ENCODE measurements around the gene CDON.

Gene CDON

DNA sequence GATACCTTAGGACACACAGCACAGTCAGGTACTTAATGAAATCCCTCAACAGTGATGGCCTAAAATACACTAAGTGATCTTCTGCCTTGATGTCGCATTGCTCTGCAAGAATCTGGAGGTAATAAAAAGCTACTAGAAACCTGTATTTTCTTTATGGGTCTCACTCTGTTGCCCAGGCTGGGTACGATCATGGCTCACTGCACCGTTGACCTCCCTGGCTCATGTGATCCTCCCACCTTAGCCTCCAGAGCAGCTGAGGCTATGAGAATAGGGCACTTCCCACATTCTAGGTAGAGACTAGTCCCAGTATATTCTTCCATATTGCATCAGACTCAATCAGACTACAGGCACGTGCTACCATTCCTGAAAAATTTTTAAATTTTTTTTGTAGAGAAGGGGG is 95.2 kb downstream of the CDON start:
- Histone ChIP-seq H3K9ac (no peak overlapping the region), H3K79me2 (ENCODE audit: insufficient read depth, low read depth) (no peaks in the 10 kb centered on the region), H4K20me1 (ENCODE audit: insufficient read depth) (no peaks in the 10 kb centered on the region), H3K4me3 (IDR thresholded peaks at IDR 0.05; ENCODE audit: insufficient read depth, low read depth, low read length) (no peak overlapping the region), H3K27ac (no peak overlapping the region), H2AFZ (ENCODE audit: low read depth) (no peak overlapping the region), H3K4me1 (ENCODE audit: low read depth, poor library complexity, severe bottlenecking) (no peaks in the 10 kb centered on the region), H3K36me3 (ENCODE audit: insufficient read depth) (no peaks in the 10 kb centered on the region), H3K4me2 (no peak overlapping the region), H3K27me3 (ENCODE audit: insufficient read depth, low read depth) (no peaks in the 10 kb centered on the region)
- TF ChIP-seq CTCF (conservative IDR thresholded peaks at IDR 0.05; ENCODE audit: low read depth, low read length) = no peak

DNA sequence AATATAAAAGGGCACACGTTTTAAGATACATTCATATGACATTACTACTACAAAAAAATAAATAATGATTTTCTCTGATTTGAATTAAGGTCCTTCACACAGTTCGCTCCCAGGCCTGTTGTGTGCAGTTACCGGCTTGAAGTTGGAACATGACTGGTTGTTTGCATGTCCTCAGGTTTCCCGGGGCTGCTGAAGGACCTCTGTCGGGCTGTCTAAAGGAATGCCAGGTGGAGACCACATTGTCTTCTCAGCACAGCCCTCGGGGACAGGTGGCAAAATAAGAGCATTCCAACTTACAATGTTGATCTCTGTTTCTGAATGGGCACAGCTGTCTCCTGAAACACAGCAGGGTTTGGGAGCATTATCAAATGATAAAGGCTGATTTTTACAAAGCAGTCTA is 101.9 kb downstream of the CDON start:
- Histone ChIP-seq H3K27me3 (ENCODE audit: insufficient read depth, low read depth) (no peaks in the 10 kb centered on the region), H3K4me2 (no peak overlapping the region), H2AFZ (ENCODE audit: low read depth) (no peak overlapping the region), H4K20me1 (ENCODE audit: insufficient read depth) (no peaks in the 10 kb centered on the region), H3K79me2 (ENCODE audit: insufficient read depth, low read depth) (no peaks in the 10 kb centered on the region), H3K4me3 (IDR thresholded peaks at IDR 0.05; ENCODE audit: insufficient read depth, low read depth, low read length) (no peak overlapping the region), H3K4me1 (ENCODE audit: low read depth, poor library complexity, severe bottlenecking) (no peaks in the 10 kb centered on the region), H3K9ac (no peak overlapping the region), H3K27ac (no peak overlapping the region), H3K36me3 (ENCODE audit: insufficient read depth) (no peaks in the 10 kb centered on the region)
- TF ChIP-seq CTCF (conservative IDR thresholded peaks at IDR 0.05; ENCODE audit: low read depth, low read length) = no peak

GRCh38 chr11:125959931-125960330 is 102.7 kb downstream of the CDON start:
- Histone ChIP-seq H3K4me3 (IDR thresholded peaks at IDR 0.05; ENCODE audit: insufficient read depth, low read depth, low read length) (no peak overlapping the region), H4K20me1 (ENCODE audit: insufficient read depth) (no peaks in the 10 kb centered on the region), H3K4me2 (no peak overlapping the region), H2AFZ (ENCODE audit: low read depth) (no peak overlapping the region), H3K27me3 (ENCODE audit: insufficient read depth, low read depth) (no peaks in the 10 kb centered on the region), H3K9ac (no peak overlapping the region), H3K36me3 (ENCODE audit: insufficient read depth) (no peaks in the 10 kb centered on the region), H3K79me2 (ENCODE audit: insufficient read depth, low read depth) (no peaks in the 10 kb centered on the region), H3K4me1 (ENCODE audit: low read depth, poor library complexity, severe bottlenecking) (no peaks in the 10 kb centered on the region), H3K27ac (no peak overlapping the region)
- no peak for TF ChIP-seq CTCF (conservative IDR thresholded peaks at IDR 0.05; ENCODE audit: low read depth, low read length)

DNA sequence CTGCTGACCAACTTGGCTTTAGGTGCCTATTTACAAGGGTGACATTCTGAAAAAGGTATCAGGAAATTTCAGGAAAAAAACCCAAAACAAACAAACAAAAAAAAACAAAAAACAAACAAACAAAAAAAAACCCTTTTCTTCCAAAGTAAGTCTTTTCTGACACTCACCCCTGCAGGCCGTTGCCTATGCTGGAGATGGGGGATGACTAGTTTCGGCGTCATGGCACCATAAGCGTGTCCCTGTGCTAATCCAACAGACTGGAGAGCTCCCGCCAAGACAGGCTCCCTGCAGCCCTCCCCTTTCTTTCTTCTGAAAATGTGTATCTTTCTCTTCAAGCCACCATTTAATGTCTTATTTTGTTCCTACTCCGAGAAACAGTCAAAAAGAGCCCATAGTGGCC is 103.2 kb downstream of the CDON start:
- TF ChIP-seq CTCF (conservative IDR thresholded peaks at IDR 0.05; ENCODE audit: low read depth, low read length) = no peak

More for the DNA sequence above, 103.2 kb downstream of the CDON start:
- no peak overlapping the region for H3K27ac ChIP-seq
- no peak overlapping the region for H3K9ac ChIP-seq
- no peak overlapping the region for H2AFZ ChIP-seq (ENCODE audit: low read depth)
- no peaks in the 10 kb centered on the region for H4K20me1 ChIP-seq (ENCODE audit: insufficient read depth)
- H3K4me1 ChIP-seq (ENCODE audit: low read depth, poor library complexity, severe bottlenecking) = no peaks in the 10 kb centered on the region
- H3K4me3 ChIP-seq (IDR thresholded peaks at IDR 0.05; ENCODE audit: insufficient read depth, low read depth, low read length) = no peak overlapping the region
- H3K79me2 ChIP-seq (ENCODE audit: insufficient read depth, low read depth) = no peaks in the 10 kb centered on the region
- no peak overlapping the region for H3K4me2 ChIP-seq
- H3K27me3 ChIP-seq (ENCODE audit: insufficient read depth, low read depth) = no peaks in the 10 kb centered on the region
- no peaks in the 10 kb centered on the region for H3K36me3 ChIP-seq (ENCODE audit: insufficient read depth)
